ENCODE measurements around the gene EXOC3L2.

The EXOC3L2 gene

DNA sequence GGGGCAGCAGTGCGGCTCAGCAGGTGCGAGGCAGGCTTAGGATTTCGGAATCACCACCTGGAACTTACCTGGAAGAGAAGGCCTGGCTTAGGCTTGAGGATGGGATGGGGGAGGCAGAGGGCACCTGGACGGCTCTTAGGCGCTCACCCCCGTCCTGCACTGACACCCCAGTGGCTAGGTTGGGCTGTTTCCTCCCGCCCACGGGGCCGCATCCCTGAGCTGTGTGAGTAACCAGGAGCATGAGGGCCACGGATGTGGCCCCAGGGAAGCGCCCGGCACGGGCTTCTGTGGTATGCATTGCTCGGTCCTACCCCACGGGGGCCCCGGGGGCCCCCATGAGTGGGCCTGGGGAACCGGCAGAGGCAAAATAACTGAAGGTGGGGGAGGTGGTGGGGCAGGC, 82.1 kb downstream of the EXOC3L2 start:
- H3K4me3 ChIP-seq (ENCODE audit: low read depth, low read length), result no peak overlapping the region

DNA sequence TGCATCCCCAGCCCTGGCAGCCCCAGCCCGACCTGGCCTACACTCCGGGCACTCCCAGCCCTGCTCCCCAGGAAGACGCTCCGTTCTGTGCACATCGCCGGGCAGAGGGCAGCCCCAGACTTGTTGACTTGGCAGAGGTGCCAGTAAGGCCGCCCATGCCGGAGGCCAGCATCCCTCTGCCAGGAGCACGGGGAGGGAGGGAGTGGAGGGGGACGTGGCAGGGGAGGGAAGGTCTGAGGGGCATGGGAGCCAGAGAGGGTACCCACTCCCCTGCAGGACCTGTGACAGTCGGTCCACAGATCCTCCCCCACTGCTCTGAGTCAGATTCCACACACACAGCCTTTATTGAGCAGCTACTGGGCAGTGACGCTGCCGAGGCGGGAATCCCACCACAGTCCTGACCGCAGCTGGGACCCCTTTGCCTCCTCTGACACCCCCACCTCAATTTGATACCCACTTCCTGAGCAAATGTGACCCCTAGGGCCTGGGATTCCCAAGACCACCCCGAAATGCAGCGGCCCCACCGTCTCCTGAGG, 82.5 kb downstream of the EXOC3L2 start:
- H3K4me3 ChIP-seq (ENCODE audit: low read depth, low read length), result no peak overlapping the region
